Gastroesophageal sphincter (tissue), 4 donors: ENCODE results near the gene HSPA14. TPM values are rescaled to one million over a fixed set of nuclear protein-coding genes. Genes with fewer than 3 reads are reported as not detected.

Experiments used
- ATAC-seq: fragments of 150-250 bp; one replicate; pipeline ENCODE4 v1.9.1; 2016; ENCODE audit warnings: mild to moderate bottlenecking, moderate library complexity
- H3K27ac ChIP-seq, 4 donors: fragments of 200-600 bp; sonication (generic) in 3 of 4; 1 replicate in 3 of 4; 2 replicates in 1 of 4; pipeline ENCODE4 v1.5.1; 2016 to 2019
- H3K27me3 ChIP-seq: fragments of 200-600 bp; sonication (generic); one replicate; pipeline ENCODE4 v1.5.1; 2019
- H3K36me3 ChIP-seq, 2 donors: fragments of 200-600 bp; sonication (generic); one replicate each; pipeline ENCODE4 v1.5.1; 2019; ENCODE audit warnings: control low read depth in 1 of 2
- H3K4me1 ChIP-seq, 3 donors: fragments of 200-600 bp; sonication (generic); 1 replicate in 2 of 3; 2 replicates in 1 of 3; pipeline ENCODE4 v1.5.1; 2016 to 2019; ENCODE audit warnings: control low read depth in 2 of 3
- H3K4me3 ChIP-seq, 2 donors: fragments of 200-600 bp; sonication (generic); one replicate each; pipeline ENCODE4 v1.5.1; 2019; ENCODE audit warnings: mild to moderate bottlenecking in 1 of 2, moderate library complexity in 1 of 2
- H3K9me3 ChIP-seq, 3 donors: fragments of 200-600 bp; sonication (generic); one replicate each; pipeline ENCODE4 v1.5.1; 2017 to 2019; ENCODE audit warnings: control low read depth in 2 of 3
- CTCF ChIP-seq, 4 experiments: fragments of 200-600 bp in 2 of 4; fragments of 450-650 bp in 2 of 4; sonication (generic) in 1 of 4; IDR thresholded peaks; one replicate each; pipeline ENCODE4 v1.5.1; 2017 to 2019; ENCODE audit warnings: antibody characterized with exemption in 4 of 4, mild to moderate bottlenecking in 2 of 4, moderate library complexity in 2 of 4
- EP300 ChIP-seq: sonication (generic); formaldehyde crosslinking; IDR thresholded peaks from one replicate; pipeline ENCODE4 v1.6.1; 2017; ENCODE audit warnings: antibody characterized with exemption, mild to moderate bottlenecking
- POLR2A ChIP-seq, 2 donors: fragments of 450-650 bp; IDR thresholded peaks; one replicate each; pipeline ENCODE4 v1.6.1; 2017; ENCODE audit warnings: antibody characterized with exemption in 2 of 2, mild to moderate bottlenecking in 2 of 2, moderate library complexity in 1 of 2
- POLR2AphosphoS5 ChIP-seq: sonication (generic); formaldehyde crosslinking; IDR thresholded peaks from one replicate; pipeline ENCODE4 v1.6.1; 2017; ENCODE audit warnings: antibody characterized with exemption
- WGBS, 2 donors: methylation state at CpG; one replicate each; pipeline ENCODE4 v1.1.5; 2018; ENCODE audit warnings: low coverage in 1 of 2; 5-methylcytosine and 5-hydroxymethylcytosine counted together
- total RNA-seq, 4 donors: library from RNA; depleted of rRNA; stranded (reverse); fragments of >200 nt; gene quantifications; one replicate each; pipeline ENCODE4 v1.1.0, GENCODE V29; 2016

HSPA14 gene
- total RNA-seq, result 10 to 100 TPM in 2 of 4 donors, 1 to 10 TPM in 2; 4.8 to 15.1 (median 9.9) TPM

GRCh38 chr10:14837757-14838581 lies at the start of gene HSPA14, which contains the start of the genes CDNF and MSANTD7:
HSPA14 (plus strand) TSS chr10:14838306; CDS start chr10:14838403, 97 bp downstream.
CDNF (minus strand) TSS chr10:14838037; CDS start chr10:14837946, 91 bp downstream.
MSANTD7 (plus strand) TSS chr10:14838306; CDS start chr10:14842285, 3,979 bp downstream.
- H3K27me3 ChIP-seq, result no peaks in the 10 kb centered on the region
- peak within 1 kb of the TSS; percentile 83 to 96 for H3K4me3 ChIP-seq
- TF ChIP-seq EP300, result no peak
- TF ChIP-seq CTCF (IDR thresholded peaks at IDR 0.05), result peak in 3 of 4 experiments; percentile 4 to 37 (median 7)
- peak; percentile 92 for TF ChIP-seq POLR2AphosphoS5
- TF ChIP-seq POLR2A (IDR thresholded peaks at IDR 0.05), result peak; percentile 72 to 73
- no peaks in the 10 kb centered on the region for H3K9me3 ChIP-seq
- peak within 1 kb of the TSS; percentile 91 to 99 (median 98) for H3K27ac ChIP-seq
- WGBS, 2 donors, result 0% methylated on average over 15 to 16 of the region's 72 CpGs
- H3K4me1 ChIP-seq, result peaks cover 0 to 28% (median 11%) of the 10 kb centered on the region in 3 donors
- peak; percentile 98 for ATAC-seq
- peaks cover 0 to 31% of the 10 kb centered on the region in 2 donors for H3K36me3 ChIP-seq

GRCh38 chr10:14798636-14799035 lies 39.5 kb upstream of the HSPA14 start:
- Histone ChIP-seq H3K36me3 (no peaks in the 10 kb centered on the region), H3K27me3 (no peaks in the 10 kb centered on the region), H3K9me3 (no peaks in the 10 kb centered on the region), H3K4me1 (no peaks in the 10 kb centered on the region), H3K4me3 (no peak overlapping the region), H3K27ac (no peak overlapping the region)
- TF ChIP-seq POLR2A (IDR thresholded peaks at IDR 0.05) (no peak), CTCF (IDR thresholded peaks at IDR 0.05) (no peak), POLR2AphosphoS5 (no peak), EP300 (no peak)
- WGBS, 2 donors, result 35 to 62% methylated on average over 5 of the region's 5 CpGs
- no peak for ATAC-seq

- H3K9me3 ChIP-seq, result no peaks in the 10 kb centered on the region
- H3K4me1 ChIP-seq, result no peaks in the 10 kb centered on the region
- 44 to 75% methylated on average over 1 of the region's 1 CpG for WGBS, 2 donors
- TF ChIP-seq CTCF (IDR thresholded peaks at IDR 0.05) (no peak), POLR2A (IDR thresholded peaks at IDR 0.05) (no peak), POLR2AphosphoS5 (no peak), EP300 (no peak)
- no peak overlapping the region for H3K4me3 ChIP-seq
- ATAC-seq, result no peak
- no peak overlapping the region for H3K27ac ChIP-seq
- no peaks in the 10 kb centered on the region for H3K36me3 ChIP-seq
- H3K27me3 ChIP-seq, result no peaks in the 10 kb centered on the region
These were observed 37.7 kb upstream of the HSPA14 start for GRCh38 chr10:14800397-14800796.

GRCh38 chr10:14801723-14802122 lies 36.4 kb upstream of the HSPA14 start:
- Histone ChIP-seq H3K36me3 (no peaks in the 10 kb centered on the region), H3K27me3 (no peaks in the 10 kb centered on the region), H3K9me3 (no peaks in the 10 kb centered on the region), H3K27ac (no peak overlapping the region), H3K4me1 (no peaks in the 10 kb centered on the region), H3K4me3 (no peak overlapping the region)
- TF ChIP-seq POLR2A (IDR thresholded peaks at IDR 0.05) (no peak), EP300 (no peak), POLR2AphosphoS5 (no peak), CTCF (IDR thresholded peaks at IDR 0.05) (no peak)
- ATAC-seq, result peak; percentile 39
- 46 to 48% methylated on average over 3 of the region's 5 CpGs for whole genome bisulfite sequencing, 2 donors
